ENCODE data around the gene SMARCD1.
"Not testable (repeated sequence)": the region's sequence is repeated elsewhere in the genome, so short reads cannot be mapped to it uniquely, and the experiment has no call there.

Gene SMARCD1

DNA sequence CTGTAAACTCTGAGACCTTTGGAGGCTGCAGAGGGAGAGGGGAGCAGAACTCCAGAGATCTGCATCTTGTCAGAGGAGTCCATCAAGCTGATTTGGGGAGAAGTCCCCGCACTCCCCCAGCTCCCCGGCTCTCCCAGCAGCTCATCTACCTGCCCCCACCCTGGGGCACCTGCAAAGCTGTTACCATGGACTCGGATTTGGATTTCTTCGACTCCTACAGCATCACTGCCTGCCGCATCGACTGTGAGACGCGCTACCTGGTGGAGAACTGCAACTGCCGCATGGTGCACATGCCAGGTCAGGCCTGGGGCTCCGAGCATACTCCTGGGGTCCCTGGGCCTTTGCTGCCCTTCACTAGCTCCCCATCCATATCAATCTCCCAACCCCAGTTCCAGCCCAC lies 6.9 kb upstream of the SMARCD1 start:
- no peak for DNase-seq

- no peak for DNase-seq
These were observed 5.4 kb upstream of the SMARCD1 start for GRCh38 chr12:50079771-50080170.

- no peak for DNase-seq
These were observed 3.9 kb upstream of the SMARCD1 start for GRCh38 chr12:50081096-50081808.

GRCh38 chr12:50082644-50083043 lies 2.5 kb upstream of the SMARCD1 start:
- no peak for DNase-seq

DNA sequence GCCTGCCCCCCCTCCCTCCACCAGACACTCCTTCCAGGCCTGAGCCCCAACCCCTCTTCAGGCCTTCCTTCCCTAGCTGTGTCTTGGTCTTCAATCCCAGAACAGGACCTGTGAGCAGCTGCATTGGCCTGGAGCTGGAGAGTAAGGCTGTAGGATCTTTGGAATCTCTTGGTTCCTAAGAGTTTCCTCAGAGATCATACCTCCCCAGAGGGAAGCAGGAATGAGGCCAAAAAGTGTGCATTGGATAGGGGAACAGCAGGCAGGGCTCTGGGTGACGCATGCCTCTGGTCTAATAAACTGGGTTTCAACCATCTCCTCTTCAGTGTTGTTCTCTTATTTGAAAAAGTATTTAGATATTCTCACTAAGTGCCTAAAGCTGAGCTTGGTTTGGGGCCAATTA lies 1.8 kb upstream of the SMARCD1 start:
- DNase-seq = no peak

DNA sequence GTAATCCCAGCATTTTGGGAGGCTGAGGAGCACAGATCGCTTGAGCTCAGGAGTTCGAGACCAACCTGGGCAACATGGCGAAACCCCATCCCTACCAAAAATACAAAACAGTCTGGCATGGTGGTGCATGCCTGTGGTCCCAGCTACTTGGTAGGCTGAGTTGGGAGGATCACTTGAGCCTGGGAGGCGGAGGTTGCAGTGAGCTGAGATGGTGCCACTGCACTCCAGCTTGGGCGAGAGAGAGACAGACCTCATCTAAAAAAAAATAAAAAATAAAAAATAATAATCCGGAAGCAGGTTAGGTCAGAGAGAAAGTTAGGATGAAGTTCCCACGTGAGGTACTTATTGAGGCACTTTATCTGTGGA lies 750 bp upstream of the SMARCD1 start:
- DNase-seq = not testable (repeated sequence)

DNA sequence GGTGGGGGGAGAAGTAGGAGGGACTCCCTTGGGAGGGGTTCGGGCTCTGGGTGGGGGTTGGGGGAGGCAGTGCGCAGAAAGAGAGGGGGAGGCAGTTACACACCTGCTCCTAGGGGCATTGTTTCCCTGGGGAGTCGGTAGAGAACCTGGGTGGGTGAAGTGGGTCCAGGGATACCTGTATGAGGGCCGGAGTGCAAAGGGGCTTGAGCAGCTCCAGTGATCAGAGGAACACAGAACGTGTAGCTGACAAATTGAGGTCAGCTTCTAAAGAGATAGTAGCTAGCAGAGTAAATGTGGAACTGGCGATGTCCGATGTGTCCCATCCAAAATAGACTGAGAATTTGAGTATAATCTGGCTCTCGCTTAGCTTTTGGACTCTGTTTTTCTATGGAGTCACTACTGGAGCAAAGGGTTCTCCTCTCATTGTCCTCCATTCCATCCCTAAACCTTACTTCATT lies 502 bp downstream of the SMARCD1 start:
- peak; percentile 62 for DNase-seq

DNA sequence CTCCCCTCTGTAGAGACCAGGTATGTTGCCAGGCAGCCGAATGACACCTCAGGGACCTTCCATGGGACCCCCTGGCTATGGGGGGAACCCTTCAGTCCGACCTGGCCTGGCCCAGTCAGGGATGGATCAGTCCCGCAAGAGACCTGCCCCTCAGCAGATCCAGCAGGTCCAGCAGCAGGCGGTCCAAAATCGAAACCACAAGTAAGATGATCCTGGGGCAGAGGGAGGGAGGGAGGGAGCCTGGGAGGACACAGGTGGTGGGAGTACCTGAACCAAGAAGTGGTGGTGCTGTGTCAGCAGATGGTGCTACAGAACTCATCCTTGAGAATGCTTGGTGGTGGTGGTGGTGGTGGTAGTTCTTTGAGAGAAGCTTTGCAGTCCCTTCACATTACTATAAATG lies 1.0 kb downstream of the SMARCD1 start:
- DNase-seq = no peak

DNA sequence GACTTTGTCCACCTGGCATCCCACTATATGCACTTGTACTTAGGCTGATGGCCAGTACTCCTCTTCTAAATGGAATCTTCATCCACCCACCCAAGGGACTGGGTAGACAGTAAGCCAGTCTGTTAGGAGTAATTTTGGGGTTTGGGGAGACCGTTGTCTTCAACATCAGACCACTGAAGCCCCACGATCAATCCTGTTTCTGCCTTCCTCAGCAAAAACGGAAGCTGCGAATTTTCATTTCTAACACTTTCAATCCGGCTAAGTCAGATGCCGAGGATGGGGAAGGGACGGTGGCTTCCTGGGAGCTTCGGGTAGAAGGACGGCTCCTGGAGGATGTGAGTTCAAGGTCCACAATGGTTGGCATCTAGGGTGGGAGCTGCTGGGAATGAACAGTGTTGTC lies 2.0 kb downstream of the SMARCD1 start:
- DNase-seq = no peak

GRCh38 chr12:50087995-50088394 lies 2.9 kb downstream of the SMARCD1 start:
- no peak for DNase-seq

GRCh38 chr12:50088577-50089335 lies 3.6 kb downstream of the SMARCD1 start:
- no peak for DNase-seq

DNA sequence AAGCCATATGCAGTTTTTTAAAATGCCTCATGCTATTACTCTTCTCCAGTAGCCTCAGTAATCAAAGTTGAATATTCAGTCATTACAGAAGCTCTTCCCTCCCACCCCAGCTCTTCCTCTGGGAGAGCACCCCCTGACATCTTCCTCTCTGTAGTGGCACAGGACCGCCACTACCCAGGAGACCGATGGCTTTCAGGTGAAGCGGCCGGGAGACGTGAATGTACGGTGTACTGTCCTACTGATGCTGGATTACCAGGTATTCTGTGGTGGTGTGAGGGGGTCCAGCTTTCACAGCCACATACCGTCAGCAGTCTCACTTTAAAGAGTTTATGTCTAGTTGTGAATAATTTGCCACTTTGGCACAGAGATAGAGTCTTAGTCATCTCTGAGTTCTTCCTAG lies 4.6 kb downstream of the SMARCD1 start:
- no peak for DNase-seq

DNA sequence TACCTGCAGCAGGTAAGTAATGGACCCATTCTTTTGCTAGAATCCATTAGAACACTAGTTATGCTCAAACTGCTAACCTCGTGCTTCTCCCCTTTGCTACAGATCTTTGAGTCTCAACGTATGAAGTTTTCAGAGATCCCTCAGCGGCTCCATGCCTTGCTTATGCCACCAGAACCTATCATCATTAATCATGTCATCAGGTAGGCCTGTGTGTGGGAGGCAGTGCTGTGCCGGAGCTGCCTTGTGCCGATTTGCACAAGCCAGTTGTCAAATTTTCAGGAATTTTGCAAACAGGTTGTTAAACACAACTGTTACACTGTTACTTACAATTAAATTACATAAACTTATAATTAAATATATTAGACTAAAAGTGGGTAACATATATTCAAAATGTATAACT lies 5.2 kb downstream of the SMARCD1 start:
- DNase-seq = no peak

DNA sequence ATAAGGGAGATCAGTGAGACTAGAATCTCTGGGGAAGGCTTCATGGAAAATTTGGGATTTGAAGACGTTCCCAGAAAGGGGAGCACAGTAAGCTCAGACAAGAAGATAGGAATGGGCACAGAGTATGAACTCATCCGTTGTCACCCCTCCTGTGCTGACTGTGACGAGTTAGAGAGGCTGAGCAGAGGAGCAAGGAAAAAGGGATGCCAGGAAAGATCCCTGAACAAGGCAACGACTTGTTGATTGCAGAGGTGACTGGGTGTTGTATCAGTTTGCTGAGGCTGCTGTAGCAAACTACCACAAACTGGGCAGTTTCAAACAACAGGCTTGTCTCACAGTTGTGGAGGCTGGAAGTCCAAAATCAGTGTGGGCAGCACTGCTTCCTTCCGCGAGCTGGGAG lies 12.8 kb downstream of the SMARCD1 start:
- no peak for DNase-seq

DNA sequence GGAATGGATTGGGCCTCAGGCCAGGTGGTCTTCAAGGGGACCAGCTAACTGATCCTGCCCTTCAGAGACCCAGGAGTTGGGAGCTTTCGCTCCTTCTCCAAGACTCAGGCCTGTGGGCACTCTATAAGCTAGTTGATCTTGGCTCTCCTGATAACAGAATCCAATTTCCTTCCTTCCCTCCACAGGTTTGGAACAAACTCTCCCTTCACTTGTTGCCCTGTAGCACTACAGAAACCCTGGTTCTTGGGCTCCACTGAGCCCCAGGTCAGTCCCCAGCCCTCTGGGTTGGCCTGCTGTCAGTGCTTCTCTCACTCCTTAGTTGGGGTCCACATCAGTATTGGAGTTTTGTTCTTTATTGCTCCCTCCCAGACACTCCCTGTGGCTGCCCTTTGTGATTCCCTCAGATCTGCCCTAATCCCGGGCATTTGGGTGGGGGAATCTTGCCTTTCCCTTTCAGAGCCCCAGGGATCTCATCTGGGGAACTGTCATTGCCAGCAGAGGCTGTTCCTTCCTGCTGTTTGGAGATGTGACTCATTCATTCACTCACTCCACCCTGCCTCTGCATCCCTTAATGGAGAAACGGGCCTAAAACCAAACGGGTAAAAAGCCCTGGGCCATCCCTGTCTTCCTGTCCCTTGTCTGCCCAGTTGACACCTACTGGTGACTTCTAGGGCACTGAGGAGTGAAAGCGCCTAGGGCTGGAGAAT lies 14.3 kb downstream of the SMARCD1 start:
- DNase-seq = no peak

- DNase-seq = no peak
These were observed 15.4 kb downstream of the SMARCD1 start for GRCh38 chr12:50100561-50100960.

- no peak for DNase-seq
These were observed 16.5 kb downstream of the SMARCD1 start for GRCh38 chr12:50101663-50102062.

DNA sequence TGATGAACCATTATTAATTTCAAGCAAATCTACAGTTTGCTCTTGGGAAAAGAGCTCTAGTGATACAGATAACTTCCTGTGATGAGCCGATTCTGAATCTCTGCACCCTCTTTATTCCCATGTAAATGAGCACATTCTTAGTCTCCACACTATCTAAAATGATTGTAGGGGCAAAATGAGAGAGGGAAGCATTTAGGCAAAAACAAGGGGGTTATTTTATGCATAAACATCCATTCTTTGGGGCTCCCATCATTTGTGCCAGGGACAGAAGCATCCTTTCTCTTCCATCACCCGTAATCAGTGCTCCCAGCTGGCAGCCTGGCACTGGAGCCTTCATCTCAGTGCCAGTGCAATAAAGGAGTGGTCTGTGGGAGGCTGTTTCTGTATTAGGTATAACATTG lies 17.0 kb downstream of the SMARCD1 start:
- DNase-seq = no peak

DNA sequence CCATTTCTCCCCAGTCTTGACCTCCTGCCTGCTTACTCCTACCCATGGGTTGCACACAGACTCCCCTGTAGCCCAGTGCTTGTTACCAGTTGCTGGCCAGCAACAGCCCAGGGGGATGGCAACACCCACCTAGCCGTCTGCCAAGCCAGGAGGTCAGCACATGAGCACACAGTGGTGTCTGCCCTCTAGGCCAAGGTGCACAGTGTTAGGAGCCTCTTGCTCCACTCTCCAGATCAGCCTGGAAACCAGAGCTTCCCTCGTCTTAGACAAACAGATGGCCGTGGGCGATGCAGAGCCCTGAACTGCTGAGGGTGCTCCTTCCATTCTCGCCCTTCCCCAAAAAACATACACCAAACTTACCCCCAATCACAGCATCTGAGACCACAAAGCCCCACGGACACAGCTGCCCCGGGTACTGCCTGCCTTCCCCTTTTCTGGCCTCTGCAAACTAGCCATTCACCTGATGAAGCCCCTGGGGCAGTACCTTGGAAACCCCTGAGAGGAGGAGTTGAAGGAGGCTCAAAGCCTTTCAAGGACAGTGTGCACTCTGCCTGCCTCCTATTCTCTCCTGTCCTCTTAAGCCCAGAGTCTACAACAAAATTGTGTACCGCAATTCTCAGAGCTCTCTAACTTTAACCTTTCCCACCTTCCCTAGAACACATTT lies 17.6 kb downstream of the SMARCD1 start:
- DNase-seq = no peak

GRCh38 chr12:50103351-50103750 lies 18.2 kb downstream of the SMARCD1 start:
- DNase-seq = no peak

DNA sequence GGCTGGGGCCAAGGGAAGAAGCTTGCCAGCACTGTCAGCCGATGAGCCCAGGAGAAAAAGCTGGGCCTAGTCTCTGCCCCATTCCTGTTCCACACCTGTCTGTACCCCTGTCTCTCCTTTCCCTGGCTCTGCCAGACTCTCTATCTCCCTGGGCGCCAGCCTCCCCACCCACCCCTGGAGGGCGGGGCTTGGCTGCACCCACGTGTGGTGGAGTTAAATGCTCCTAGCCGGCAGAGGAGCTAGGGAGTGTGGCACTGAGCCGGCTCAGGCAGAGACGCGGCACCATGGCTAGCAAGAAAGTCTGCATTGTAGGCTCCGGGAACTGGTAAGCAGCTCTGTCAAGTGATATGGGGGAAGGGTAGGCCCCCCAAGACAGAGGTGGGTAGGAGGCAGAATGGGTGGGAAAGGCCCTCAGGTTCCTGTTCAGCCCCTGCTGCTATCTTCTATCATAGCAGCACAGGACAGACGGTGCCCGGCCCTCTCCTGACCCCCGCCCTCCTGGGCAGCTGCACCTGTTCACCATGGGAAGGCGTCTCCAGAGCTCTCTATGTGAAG lies 18.7 kb downstream of the SMARCD1 start, which contains the start of gene GPD1:
Gene GPD1, plus strand, starts transcription at position 242 of the 555 bp plus-strand sequence. Its CDS starts 43 bp downstream, at position 285.
- peak; percentile 57 for DNase-seq

DNA sequence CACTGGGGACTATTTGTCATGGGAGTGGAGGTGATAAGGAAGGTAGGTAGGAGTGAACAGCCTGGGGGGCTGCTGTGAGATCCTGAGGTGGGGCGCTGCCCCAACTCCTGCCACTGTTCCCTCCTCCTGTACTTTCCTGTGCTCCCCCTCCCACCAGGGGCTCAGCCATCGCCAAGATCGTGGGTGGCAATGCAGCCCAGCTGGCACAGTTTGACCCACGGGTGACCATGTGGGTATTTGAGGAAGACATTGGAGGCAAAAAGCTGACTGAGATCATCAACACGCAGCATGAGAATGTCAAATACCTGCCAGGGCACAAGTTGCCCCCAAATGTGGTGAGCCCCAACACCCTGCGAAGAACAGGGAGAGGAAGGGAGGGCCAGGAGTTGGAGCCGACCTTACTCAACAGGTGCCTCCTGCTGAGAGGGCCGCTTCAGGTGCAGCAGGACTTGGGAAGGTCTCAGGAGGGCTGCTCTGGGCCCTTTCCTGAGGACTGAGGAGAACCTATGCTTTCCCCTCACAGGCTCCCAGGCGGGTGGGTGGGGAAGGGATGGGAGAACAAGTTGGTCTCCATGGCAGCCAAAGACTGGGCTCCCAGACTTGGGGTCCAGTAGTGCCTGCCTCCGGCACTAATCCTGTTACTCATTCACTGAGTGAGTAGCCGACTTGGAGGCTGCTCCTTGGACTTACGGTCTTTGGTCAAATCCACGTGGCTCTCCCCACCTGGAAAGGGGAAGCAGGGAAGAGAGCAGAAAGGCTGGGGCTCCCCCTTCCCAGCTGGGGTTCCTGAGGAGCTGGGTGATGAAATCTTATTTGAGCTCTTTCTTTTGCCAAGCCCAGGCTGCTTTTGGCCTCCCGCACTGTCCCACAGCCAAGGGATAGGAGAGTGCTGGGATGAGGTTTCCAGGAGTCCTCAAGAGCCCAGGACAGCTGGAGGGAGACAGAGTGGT lies 19.6 kb downstream of the SMARCD1 start:
- DNase-seq = no peak

Data from NCI-H1092 treated with DMSO at 0.1 percent for 48 hours (cell line).